ENCODE data around the gene ACP3.

ACP3 gene

GRCh38 chr3:132318451-132318850, 1.2 kb downstream of the ACP3 start:
- no peak for DNase-seq

- DNase-seq = no peak
Observed at GRCh38 chr3:132321304-132321703, 4.1 kb downstream of the ACP3 start.

- no peak for DNase-seq
Observed at GRCh38 chr3:132325103-132325606, 7.9 kb downstream of the ACP3 start.

GRCh38 chr3:132325634-132326033, 8.4 kb downstream of the ACP3 start:
- DNase-seq = no peak

GRCh38 chr3:132326251-132326650, 9.0 kb downstream of the ACP3 start:
- DNase-seq = no peak

- DNase-seq = no peak
Observed at GRCh38 chr3:132332082-132332481, 14.9 kb downstream of the ACP3 start.

- DNase-seq = no peak
Observed at GRCh38 chr3:132332508-132332907, 15.3 kb downstream of the ACP3 start.

- no peak for DNase-seq
Observed at GRCh38 chr3:132341746-132342145, 24.5 kb downstream of the ACP3 start.

GRCh38 chr3:132342183-132342582, 25.0 kb downstream of the ACP3 start:
- no peak for DNase-seq

- no peak for DNase-seq
Observed at GRCh38 chr3:132342610-132343009, 25.4 kb downstream of the ACP3 start.

GRCh38 chr3:132343018-132343612, 25.9 kb downstream of the ACP3 start:
- DNase-seq = peak; percentile 29 to 38

GRCh38 chr3:132344666-132345280, 27.6 kb downstream of the ACP3 start:
- DNase-seq = no peak

- DNase-seq = no peak
Observed at GRCh38 chr3:132346841-132347736, 29.9 kb downstream of the ACP3 start.

- no peak for DNase-seq
Observed at GRCh38 chr3:132347811-132348210, 30.6 kb downstream of the ACP3 start.

GRCh38 chr3:132348531-132348930, 31.3 kb downstream of the ACP3 start:
- DNase-seq = no peak

GRCh38 chr3:132350814-132351213, 33.6 kb downstream of the ACP3 start:
- no peak for DNase-seq

GRCh38 chr3:132351222-132351806, 34.1 kb downstream of the ACP3 start:
- DNase-seq = no peak

- peak; percentile 45 to 52 for DNase-seq
Observed at GRCh38 chr3:132352556-132353143, 35.4 kb downstream of the ACP3 start.

- no peak for DNase-seq
Observed at GRCh38 chr3:132354916-132355702, 37.9 kb downstream of the ACP3 start.

GRCh38 chr3:132356568-132356967, 39.4 kb downstream of the ACP3 start:
- no peak for DNase-seq

GRCh38 chr3:132360717-132361116, 43.5 kb downstream of the ACP3 start:
- DNase-seq = no peak

GRCh38 chr3:132362329-132362728, 45.1 kb downstream of the ACP3 start:
- DNase-seq = no peak
